IPS-20b (cell line): ENCODE data around the gene MELK.
"Not testable (repeated sequence)": the region's sequence is repeated elsewhere in the genome, so short reads cannot be mapped to it uniquely, and the experiment has no call there.

Experiments
- H3K27ac ChIP-seq: one replicate; pipeline ENCODE4 v1.5.1; 2013; ENCODE audit warnings: low read length
- H3K27me3 ChIP-seq: 2 replicates; pipeline ENCODE4 v1.6.1; 2013; ENCODE audit warnings: mild to moderate bottlenecking, low read length, inconsistent platforms; ENCODE audit not compliant: insufficient read depth
- H3K36me3 ChIP-seq: 2 replicates; pipeline ENCODE4 v1.6.1; 2013; ENCODE audit warnings: low read depth, mild to moderate bottlenecking, inconsistent platforms, low read length, moderate library complexity; ENCODE audit not compliant: insufficient read depth
- H3K4me1 ChIP-seq: 2 replicates; pipeline ENCODE4 v1.6.1; 2013; ENCODE audit warnings: mild to moderate bottlenecking, control low read depth, inconsistent platforms, low read length, moderate library complexity; ENCODE audit not compliant: insufficient read depth
- H3K4me3 ChIP-seq: 2 replicates; pipeline ENCODE4 v1.5.1; 2013; ENCODE audit warnings: mild to moderate bottlenecking, low read length, inconsistent platforms
- H3K9ac ChIP-seq: 2 replicates; pipeline ENCODE4 v1.6.1; 2013; ENCODE audit warnings: low read depth, mild to moderate bottlenecking, inconsistent platforms, low read length, moderate library complexity
- H3K9me3 ChIP-seq: 2 replicates; pipeline ENCODE4 v1.6.1; 2013; ENCODE audit warnings: mild to moderate bottlenecking, low read depth, low read length, inconsistent platforms; ENCODE audit not compliant: insufficient read depth

The MELK gene

GRCh38 chr9:36572515-36573418 lies at the start of gene MELK:
Gene MELK (plus strand): TSS chr9:36572895. CDS start chr9:36581682, 8,787 bp downstream.
- H3K9ac ChIP-seq = peak within 1 kb of the TSS; percentile 99
- H3K36me3 ChIP-seq = peaks cover 7% of the 10 kb centered on the region; the same call in 1 of the 2 replicates
- no peaks in the 10 kb centered on the region for H3K9me3 ChIP-seq
- H3K4me3 ChIP-seq = peak within 1 kb of the TSS; percentile 94
- H3K27ac ChIP-seq = peak within 1 kb of the TSS; percentile 75
- peaks cover 3% of the 10 kb centered on the region; the same call in 1 of the 2 replicates for H3K4me1 ChIP-seq
- H3K27me3 ChIP-seq = no peaks in the 10 kb centered on the region

GRCh38 chr9:36530224-36530623 lies 42.5 kb upstream of the MELK start:
- Histone ChIP-seq H3K4me3 (no peak overlapping the region), H3K9me3 (no peaks in the 10 kb centered on the region), H3K27me3 (no peaks in the 10 kb centered on the region), H3K36me3 (no peaks in the 10 kb centered on the region), H3K4me1 (no peaks in the 10 kb centered on the region; the same call in 1 of the 2 replicates), H3K9ac (no peak overlapping the region), H3K27ac (no peak overlapping the region)

DNA sequence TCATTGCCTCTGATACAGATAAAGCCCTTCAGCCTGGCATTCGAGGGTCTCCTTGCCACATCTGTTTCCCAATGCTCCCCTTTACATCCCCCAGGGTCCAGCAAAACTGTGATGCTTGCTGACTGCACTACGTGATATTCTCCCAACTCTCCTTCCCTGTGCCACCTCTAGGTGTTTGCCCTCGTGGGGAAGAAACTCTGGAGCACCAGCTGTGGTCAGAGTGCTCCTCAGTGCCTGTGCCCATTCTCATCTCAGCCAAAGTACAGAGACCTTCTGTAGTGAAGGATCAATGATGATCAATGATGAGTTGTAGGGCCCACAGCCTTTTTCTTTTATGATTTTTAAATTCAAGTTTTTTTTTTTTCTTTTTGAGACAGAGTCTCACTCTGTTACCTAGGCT lies 40.3 kb upstream of the MELK start:
- Histone ChIP-seq H3K4me3 (no peak overlapping the region), H3K9me3 (no peaks in the 10 kb centered on the region), H3K27ac (no peak overlapping the region), H3K36me3 (no peaks in the 10 kb centered on the region), H3K27me3 (no peaks in the 10 kb centered on the region), H3K9ac (no peak overlapping the region), H3K4me1 (no peaks in the 10 kb centered on the region; the same call in 1 of the 2 replicates)

DNA sequence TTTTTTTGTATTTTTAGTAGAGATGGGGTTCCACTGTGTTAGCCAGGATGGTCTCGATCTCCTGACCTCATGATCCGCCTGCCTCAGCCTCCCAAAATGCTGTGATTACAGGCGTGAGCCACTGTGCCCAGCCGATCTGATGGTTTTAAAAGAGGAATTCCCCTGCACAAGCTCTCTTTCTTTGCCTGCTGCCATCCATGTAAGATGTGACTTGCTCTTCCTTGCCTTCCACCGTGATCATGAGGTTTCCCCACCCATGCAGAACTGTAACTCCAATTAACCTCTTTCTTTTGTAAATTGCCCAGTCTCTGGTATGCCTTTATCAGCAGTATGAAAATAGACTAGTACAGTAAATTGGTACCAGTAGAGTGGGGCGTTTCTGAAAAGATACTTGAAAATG lies 39.0 kb upstream of the MELK start:
- not testable (repeated sequence) for H3K4me3 ChIP-seq, H3K27ac ChIP-seq, H3K36me3 ChIP-seq, H3K9ac ChIP-seq, H3K4me1 ChIP-seq, H3K9me3 ChIP-seq, H3K27me3 ChIP-seq

- Histone ChIP-seq H3K4me3 (no peak overlapping the region), H3K9me3 (no peaks in the 10 kb centered on the region), H3K36me3 (no peaks in the 10 kb centered on the region), H3K9ac (no peak overlapping the region), H3K27me3 (no peaks in the 10 kb centered on the region), H3K4me1 (no peaks in the 10 kb centered on the region; the same call in 1 of the 2 replicates), H3K27ac (no peak overlapping the region)
Observed at GRCh38 chr9:36535107-36535506, 37.6 kb upstream of the MELK start.

GRCh38 chr9:36537861-36538260 lies 34.8 kb upstream of the MELK start:
- Histone ChIP-seq H3K27me3 (no peaks in the 10 kb centered on the region), H3K4me1 (no peaks in the 10 kb centered on the region; the same call in 1 of the 2 replicates), H3K4me3 (no peak overlapping the region), H3K36me3 (no peaks in the 10 kb centered on the region), H3K27ac (no peak overlapping the region), H3K9ac (no peak overlapping the region), H3K9me3 (no peaks in the 10 kb centered on the region)

GRCh38 chr9:36542355-36542754 lies 30.3 kb upstream of the MELK start:
- no peaks in the 10 kb centered on the region for H3K9me3 ChIP-seq
- no peak overlapping the region for H3K27ac ChIP-seq
- H3K36me3 ChIP-seq = no peaks in the 10 kb centered on the region
- H3K9ac ChIP-seq = no peak overlapping the region
- H3K4me3 ChIP-seq = no peak overlapping the region
- no peaks in the 10 kb centered on the region for H3K27me3 ChIP-seq
- no peaks in the 10 kb centered on the region for H3K4me1 ChIP-seq

DNA sequence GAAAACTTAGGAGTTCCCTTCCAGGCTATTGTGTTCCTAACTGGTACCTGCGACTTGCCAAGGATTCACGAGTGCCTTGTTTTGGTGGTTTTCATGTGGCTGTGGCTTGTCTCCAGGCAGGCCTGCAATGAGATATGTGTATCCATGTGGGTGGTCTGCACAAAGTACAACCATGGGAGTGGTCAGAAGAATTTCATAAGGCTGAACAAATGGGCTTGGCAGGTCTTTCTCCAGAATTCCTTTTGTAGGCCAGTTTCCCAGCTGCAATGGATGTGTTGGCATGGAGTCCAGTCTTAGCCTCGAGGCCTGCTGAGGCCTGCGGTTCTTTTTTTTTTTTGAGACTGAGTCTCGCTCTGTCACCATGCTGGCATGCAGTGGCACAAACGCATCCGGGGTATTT lies 28.8 kb upstream of the MELK start:
- Histone ChIP-seq H3K4me3 (no peak overlapping the region), H3K4me1 (no peaks in the 10 kb centered on the region), H3K27me3 (no peaks in the 10 kb centered on the region), H3K36me3 (no peaks in the 10 kb centered on the region), H3K27ac (no peak overlapping the region), H3K9me3 (no peaks in the 10 kb centered on the region), H3K9ac (no peak overlapping the region)

GRCh38 chr9:36547598-36547997 lies 25.1 kb upstream of the MELK start:
- no peak overlapping the region for H3K4me3 ChIP-seq
- H3K9me3 ChIP-seq = no peaks in the 10 kb centered on the region

GRCh38 chr9:36548454-36548853 lies 24.2 kb upstream of the MELK start:
- H3K27me3 ChIP-seq = no peaks in the 10 kb centered on the region
- H3K4me1 ChIP-seq = no peaks in the 10 kb centered on the region
- H3K36me3 ChIP-seq = no peaks in the 10 kb centered on the region
- H3K4me3 ChIP-seq = no peak overlapping the region
- no peaks in the 10 kb centered on the region for H3K9me3 ChIP-seq
- no peak overlapping the region for H3K27ac ChIP-seq
- H3K9ac ChIP-seq = no peak overlapping the region

More at GRCh38 chr9:36547598-36547997, 25.1 kb upstream of the MELK start:
- Histone ChIP-seq H3K36me3 (no peaks in the 10 kb centered on the region), H3K4me1 (no peaks in the 10 kb centered on the region), H3K9ac (no peak overlapping the region), H3K27me3 (no peaks in the 10 kb centered on the region), H3K27ac (no peak overlapping the region)

- Histone ChIP-seq H3K9me3 (no peaks in the 10 kb centered on the region), H3K9ac (no peak overlapping the region), H3K36me3 (no peaks in the 10 kb centered on the region), H3K4me1 (no peaks in the 10 kb centered on the region), H3K27ac (no peak overlapping the region), H3K27me3 (no peaks in the 10 kb centered on the region), H3K4me3 (no peak overlapping the region)
Observed at GRCh38 chr9:36550135-36550534, 22.6 kb upstream of the MELK start.

DNA sequence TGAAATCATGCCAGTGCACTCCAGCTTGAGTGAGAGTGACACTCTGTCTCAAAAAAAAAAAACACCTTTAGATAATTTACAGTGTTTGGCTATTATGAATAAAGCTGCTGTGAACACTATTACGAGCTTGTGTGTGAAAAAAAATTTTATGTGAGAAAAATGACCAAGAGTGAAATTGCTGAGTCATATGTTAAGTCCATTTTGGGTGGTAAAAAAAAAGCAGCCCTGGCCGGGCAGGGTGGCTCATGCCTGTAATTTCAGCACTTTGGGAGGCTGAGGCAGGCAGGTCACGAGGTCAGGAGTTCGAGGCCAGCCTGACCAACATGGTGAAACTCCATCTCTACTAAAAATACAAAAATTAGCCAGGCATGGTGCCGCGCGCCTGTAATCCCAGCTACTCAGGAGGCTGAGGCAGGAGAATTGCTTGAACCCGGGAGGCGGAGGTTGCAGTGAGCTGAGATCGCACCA lies 22.0 kb upstream of the MELK start:
- not testable (repeated sequence) for H3K27me3 ChIP-seq, H3K36me3 ChIP-seq, H3K9ac ChIP-seq, H3K4me1 ChIP-seq, H3K27ac ChIP-seq, H3K9me3 ChIP-seq, H3K4me3 ChIP-seq
